Measurements from ENCODE around the gene BRF1. TPM values are rescaled to one million over a fixed set of nuclear protein-coding genes. Genes with fewer than 3 reads are reported as not detected.

The BRF1 gene
- total RNA-seq, 2 donors from 2014 or later, result 16.2 to 17.2 TPM

DNA sequence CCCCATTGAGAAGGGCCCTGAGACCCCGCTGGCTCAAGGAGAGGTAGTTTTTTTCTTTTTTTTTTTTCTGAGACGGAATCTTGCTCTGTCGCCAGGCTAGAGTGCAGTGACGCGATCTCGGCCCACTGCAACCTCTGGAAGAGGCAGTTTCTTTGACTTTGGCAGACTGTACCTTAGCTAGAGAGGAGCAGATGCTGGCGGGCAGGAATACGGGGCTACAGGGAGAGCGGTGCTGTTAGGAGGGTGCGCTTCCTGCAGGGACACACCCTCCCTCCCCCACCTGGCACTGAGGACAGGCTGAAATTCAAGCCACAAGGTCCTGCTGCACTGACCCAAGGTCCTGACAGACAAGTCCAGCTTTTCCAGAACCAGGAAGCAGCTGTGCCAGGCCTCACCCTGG lies 87.4 kb downstream of the BRF1 start:
- H3K27me3 ChIP-seq, result no peaks in the 10 kb centered on the region
- peaks cover 34% of the 10 kb centered on the region for H3K36me3 ChIP-seq
- no peak overlapping the region for H3K27ac ChIP-seq
- no peak for TF ChIP-seq CTCF (IDR thresholded peaks at IDR 0.05)
- no peaks in the 10 kb centered on the region for H3K9me3 ChIP-seq
- no peaks in the 10 kb centered on the region for H3K4me1 ChIP-seq
- no peak overlapping the region for H3K4me3 ChIP-seq
- no peak for DNase-seq (ENCODE audit: low spot score)

DNA sequence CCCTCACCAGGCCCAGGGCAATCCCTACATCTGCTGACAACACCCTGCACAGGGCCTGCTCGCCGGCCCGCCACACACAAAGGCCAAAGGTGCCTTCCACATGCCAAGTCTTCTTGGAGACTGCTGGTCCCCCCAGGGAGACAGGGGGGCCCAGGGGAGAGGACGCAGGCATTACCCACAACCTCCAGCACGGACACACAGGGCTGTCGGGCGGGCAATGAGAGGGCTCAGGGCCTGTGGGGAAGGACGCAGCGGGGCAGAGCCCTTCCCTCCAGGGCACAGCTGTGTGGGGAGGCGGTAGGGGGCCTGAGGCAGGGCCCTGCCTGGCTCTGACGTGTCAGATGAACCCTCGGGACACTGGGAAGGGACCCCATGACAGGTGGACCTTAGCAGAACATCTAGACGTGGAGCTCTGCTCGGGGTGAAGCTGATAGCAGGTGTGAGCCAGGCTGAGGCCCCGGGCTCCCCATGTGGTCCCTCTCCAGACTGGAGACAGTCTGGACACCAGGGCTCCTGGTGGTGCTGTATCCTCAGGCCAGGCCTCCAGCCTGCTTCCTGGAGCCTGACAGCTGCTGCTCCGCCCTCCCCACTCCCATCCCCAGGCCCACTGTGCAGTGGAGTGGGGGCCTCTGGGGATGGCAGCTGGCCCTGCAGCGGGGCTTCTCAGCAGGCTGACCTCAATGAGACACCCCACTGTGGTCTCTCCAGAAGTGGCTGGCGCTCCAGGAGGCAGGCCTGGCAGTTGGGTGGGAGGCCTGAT lies 88.1 kb downstream of the BRF1 start:
- Histone ChIP-seq H3K27me3 (no peaks in the 10 kb centered on the region), H3K9me3 (no peaks in the 10 kb centered on the region), H3K27ac (no peak overlapping the region), H3K36me3 (peaks cover 27% of the 10 kb centered on the region), H3K4me1 (peaks cover 0 to 2% of the 10 kb centered on the region in 2 donors), H3K4me3 (no peak overlapping the region)
- TF ChIP-seq CTCF (IDR thresholded peaks at IDR 0.05), result no peak
- no peak for DNase-seq (ENCODE audit: low spot score)

DNA sequence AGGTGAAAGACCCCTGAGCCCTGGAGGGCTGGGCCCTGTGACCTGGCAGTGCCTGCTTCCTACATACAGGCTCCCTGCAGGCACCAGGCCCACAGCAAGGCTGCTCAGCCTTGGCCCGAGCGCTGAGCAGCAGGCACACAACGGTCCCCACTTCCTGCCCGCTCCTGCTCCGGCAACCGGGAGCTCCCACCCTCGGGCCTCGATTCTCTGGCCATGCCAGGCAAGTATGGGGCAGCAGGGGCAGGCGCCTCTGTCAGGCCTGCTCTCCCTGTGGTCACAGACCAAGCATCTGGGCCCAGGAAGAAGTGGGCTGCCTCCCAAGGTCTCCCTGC lies 89.1 kb downstream of the BRF1 start:
- no peak for DNase-seq (ENCODE audit: low spot score)
- Histone ChIP-seq H3K4me3 (no peak overlapping the region), H3K9me3 (no peaks in the 10 kb centered on the region), H3K4me1 (peaks cover 0 to 12% of the 10 kb centered on the region in 2 donors), H3K27ac (no peak overlapping the region), H3K27me3 (no peaks in the 10 kb centered on the region), H3K36me3 (peaks cover 17% of the 10 kb centered on the region)
- TF ChIP-seq CTCF (IDR thresholded peaks at IDR 0.05), result no peak

DNA sequence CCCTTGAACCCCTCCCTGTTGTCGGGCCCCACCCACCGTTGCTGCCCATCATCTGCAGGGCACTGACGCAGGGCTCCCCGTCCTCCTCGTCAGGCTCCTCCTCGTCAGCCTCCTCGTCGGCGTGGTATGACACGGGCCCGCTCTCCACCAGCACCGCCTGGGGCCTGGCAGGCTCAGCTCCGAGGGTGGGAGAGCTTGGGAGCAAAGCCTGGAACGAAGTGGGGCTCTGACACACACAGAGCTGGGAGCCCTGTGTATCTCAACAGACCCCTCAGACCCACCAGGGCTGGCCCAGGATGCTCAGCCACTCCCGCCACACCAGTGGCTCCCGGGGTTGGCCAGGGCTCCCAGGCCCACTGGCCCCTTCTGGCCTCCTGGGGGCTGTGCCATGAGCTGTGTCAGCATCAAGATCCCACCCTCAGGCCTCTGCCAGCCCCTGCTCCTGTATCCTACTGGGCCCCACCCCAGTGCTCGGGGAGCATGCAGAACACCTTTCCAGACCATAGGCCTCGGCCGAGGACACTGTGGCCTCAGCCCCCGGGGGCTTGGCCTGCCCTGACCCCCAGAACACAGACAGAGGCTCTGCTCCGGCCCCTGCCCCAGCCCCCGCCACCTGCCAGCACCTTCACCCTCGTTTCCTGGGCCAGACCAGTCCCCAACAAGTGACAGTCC lies 89.6 kb downstream of the BRF1 start:
- H3K27ac ChIP-seq, result no peak overlapping the region
- no peak for TF ChIP-seq CTCF (IDR thresholded peaks at IDR 0.05)
- DNase-seq (ENCODE audit: low spot score), result no peak

DNA sequence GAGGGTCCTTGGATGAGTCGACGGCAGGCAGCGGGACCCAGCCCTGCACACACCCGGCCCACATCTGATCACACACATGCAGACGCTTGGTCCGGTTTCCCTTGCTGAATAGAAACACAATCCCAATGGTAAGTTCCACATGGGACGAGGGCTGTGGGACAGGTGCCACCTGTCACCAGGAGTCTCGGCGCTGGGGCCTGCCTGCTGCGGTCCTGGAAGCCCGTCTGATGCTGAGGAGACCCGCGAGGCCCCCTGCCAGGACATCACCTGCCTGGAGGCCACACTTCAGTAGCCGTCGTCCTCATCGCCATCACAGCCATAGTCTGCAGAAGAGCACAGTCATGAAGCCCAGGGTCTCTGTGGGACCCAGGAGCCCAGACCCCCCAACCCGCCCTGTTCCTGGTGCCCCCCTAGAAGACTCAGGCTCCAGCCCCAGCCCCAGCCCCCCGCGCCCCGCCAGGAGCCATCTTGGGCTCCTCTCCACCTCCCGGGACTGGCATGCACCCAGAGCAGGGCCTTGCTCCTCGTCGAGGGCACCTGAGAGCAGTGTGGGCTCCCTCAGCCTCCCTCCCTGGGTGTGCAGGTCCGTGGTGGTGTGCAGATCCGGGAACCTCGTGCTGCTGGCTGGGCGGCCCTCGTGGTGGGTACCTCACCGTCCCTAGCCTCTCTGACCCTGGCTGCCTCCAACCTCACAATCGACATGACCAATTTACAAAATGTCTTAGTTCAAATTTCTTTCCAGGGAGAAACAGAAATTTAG lies 90.4 kb downstream of the BRF1 start:
- TF ChIP-seq CTCF (IDR thresholded peaks at IDR 0.05), result no peak
- Histone ChIP-seq H3K36me3 (peaks cover 12% of the 10 kb centered on the region), H3K27me3 (no peaks in the 10 kb centered on the region), H3K4me3 (no peak overlapping the region), H3K9me3 (no peaks in the 10 kb centered on the region), H3K27ac (no peak overlapping the region), H3K4me1 (peaks cover 0 to 24% of the 10 kb centered on the region in 2 donors)
- DNase-seq (ENCODE audit: low spot score), result no peak

More for the DNA sequence above, 89.6 kb downstream of the BRF1 start:
- Histone ChIP-seq H3K4me1 (peaks cover 0 to 16% of the 10 kb centered on the region in 2 donors), H3K9me3 (no peaks in the 10 kb centered on the region), H3K36me3 (peaks cover 12% of the 10 kb centered on the region), H3K27me3 (no peaks in the 10 kb centered on the region), H3K4me3 (no peak overlapping the region)

Measured in right atrium auricular region (tissue), 2 donors.